ENCODE data around the gene WDR20. TPM values are rescaled to one million over a fixed set of nuclear protein-coding genes. Genes with fewer than 3 reads are reported as not detected.

WDR20 gene
- total and polyA plus RNA-seq, 2 donors (not counting 3 experiments of a cell fraction or from before 2014, with no cell fraction given): 12.2 to 22.4 TPM

DNA sequence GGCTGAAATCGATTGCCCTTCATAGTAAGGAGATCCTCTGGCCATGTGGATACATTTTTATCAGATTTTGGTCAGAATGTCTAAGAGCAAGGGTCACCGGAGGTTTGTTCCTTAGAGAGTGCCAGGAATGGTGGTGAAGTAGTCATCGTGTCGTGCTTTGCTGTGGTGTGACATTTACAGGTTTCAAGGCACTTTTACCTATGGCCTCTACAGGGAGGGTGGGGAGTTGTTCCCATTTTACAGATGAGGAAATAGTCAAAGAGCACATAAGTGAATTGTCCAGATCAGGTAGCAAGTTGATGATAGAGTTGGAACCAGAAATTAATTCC, 57.2 kb downstream of the WDR20 start:
- Histone ChIP-seq H3K36me3 (ENCODE audit: control insufficient read depth in 2 of 2, extremely low read depth in 1 of 2, insufficient read depth in 2 of 2, low read length in 2 of 2) (peaks cover 7 to 8% of the 10 kb centered on the region in 2 experiments), H3K9me1 (replicated peaks; ENCODE audit: control insufficient read depth, extremely low read depth, insufficient read depth, low read length) (no peaks in the 10 kb centered on the region), H3K79me2 (ENCODE audit: control insufficient read depth, insufficient read depth, low read length) (peaks cover 10% of the 10 kb centered on the region), H4K20me1 (replicated peaks; ENCODE audit: control insufficient read depth, extremely low read depth, insufficient read depth, low read length) (no peaks in the 10 kb centered on the region), H3K4me2 (ENCODE audit: insufficient read depth, low read length) (no peak overlapping the region), H3K4me1 (ENCODE audit: control insufficient read depth, extremely low read depth, insufficient read depth, low read length) (no peaks in the 10 kb centered on the region), H3K27me3 (ENCODE audit: control insufficient read depth in 2 of 2, insufficient read depth in 2 of 2, low read length in 2 of 2) (no peaks in the 10 kb centered on the region), H2AFZ (ENCODE audit: low read depth, low read length) (no peak overlapping the region), H3K4me3 (replicated peaks in 1 of 3; ENCODE audit: insufficient read depth in 1 of 3, low read depth in 1 of 3, low read length in 3 of 3) (no peak overlapping the region), H3K27ac (ENCODE audit: insufficient read depth, low read depth, low read length) (no peak overlapping the region), H3K9me3 (replicated peaks; ENCODE audit: control insufficient read depth, insufficient read depth, low read length) (no peaks in the 10 kb centered on the region), H3K9ac (replicated peaks; ENCODE audit: extremely low read depth, insufficient read depth, low read length) (no peak overlapping the region)
- TF ChIP-seq, protein P1, sequence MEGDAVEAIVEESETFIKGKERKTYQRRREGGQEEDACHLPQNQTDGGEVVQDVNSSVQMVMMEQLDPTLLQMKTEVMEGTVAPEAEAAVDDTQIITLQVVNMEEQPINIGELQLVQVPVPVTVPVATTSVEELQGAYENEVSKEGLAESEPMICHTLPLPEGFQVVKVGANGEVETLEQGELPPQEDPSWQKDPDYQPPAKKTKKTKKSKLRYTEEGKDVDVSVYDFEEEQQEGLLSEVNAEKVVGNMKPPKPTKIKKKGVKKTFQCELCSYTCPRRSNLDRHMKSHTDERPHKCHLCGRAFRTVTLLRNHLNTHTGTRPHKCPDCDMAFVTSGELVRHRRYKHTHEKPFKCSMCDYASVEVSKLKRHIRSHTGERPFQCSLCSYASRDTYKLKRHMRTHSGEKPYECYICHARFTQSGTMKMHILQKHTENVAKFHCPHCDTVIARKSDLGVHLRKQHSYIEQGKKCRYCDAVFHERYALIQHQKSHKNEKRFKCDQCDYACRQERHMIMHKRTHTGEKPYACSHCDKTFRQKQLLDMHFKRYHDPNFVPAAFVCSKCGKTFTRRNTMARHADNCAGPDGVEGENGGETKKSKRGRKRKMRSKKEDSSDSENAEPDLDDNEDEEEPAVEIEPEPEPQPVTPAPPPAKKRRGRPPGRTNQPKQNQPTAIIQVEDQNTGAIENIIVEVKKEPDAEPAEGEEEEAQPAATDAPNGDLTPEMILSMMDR (IDR thresholded peaks at IDR 0.05; ENCODE audit: extremely low read depth in 1 of 2, insufficient read depth in 1 of 2, low read depth in 1 of 2, low read length in 2 of 2): no peak
- TF ChIP-seq, protein P2, sequence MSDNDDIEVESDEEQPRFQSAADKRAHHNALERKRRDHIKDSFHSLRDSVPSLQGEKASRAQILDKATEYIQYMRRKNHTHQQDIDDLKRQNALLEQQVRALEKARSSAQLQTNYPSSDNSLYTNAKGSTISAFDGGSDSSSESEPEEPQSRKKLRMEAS (IDR thresholded peaks at IDR 0.05; ENCODE audit: insufficient read depth, insufficient read length): no peak
- no peak for TF ChIP-seq GATA2 (IDR thresholded peaks at IDR 0.05; ENCODE audit: insufficient read depth, insufficient read length, low read depth, low read length)
- no peak for TF ChIP-seq MYC (IDR thresholded peaks at IDR 0.05; ENCODE audit: low read depth, low read length)
- TF ChIP-seq FOS (IDR thresholded peaks at IDR 0.05; ENCODE audit: borderline replicate concordance, insufficient read depth, low read length): no peak
- no peak for TF ChIP-seq EZH2 (IDR thresholded peaks at IDR 0.05; ENCODE audit: borderline replicate concordance, low read depth, low read length, severe bottlenecking)
- intact Hi-C loops (cut with micrococcal nuclease): no loop called here
- dilution Hi-C loops (cut with MboI; ENCODE audit: extremely low pct_ligation_motif_present, low sequenced_read_pairs): no loop called here
- CTCF ChIA-PET: no interaction called here
- DNase-seq (ENCODE audit: low read depth, low spot score) (no peak), FAIRE-seq (no peak)
- POLR2A ChIA-PET: no interaction called here
- BruUV-seq (replicated peaks): no TSS peak
